HCT116 (cell line): ENCODE measurements around the gene SORCS2. TPM values are rescaled to one million over a fixed set of nuclear protein-coding genes. Genes with fewer than 3 reads are reported as not detected.

Experiments
- ATAC-seq: fragments of 200-7000 bp; cut with Tn5 transposase; 2 replicates; pipeline ENCODE4 v1.9.1; 2020; ENCODE audit warnings: mild to moderate bottlenecking, moderate library complexity
- BruUV-seq: library from RNA; stranded (reverse); fragments of 400-500 nt; replicated peaks from 2 replicates; lab custom pipeline; 2021; lab: Mats Ljungman, UMichigan
- CTCF ChIA-PET: fragments of 300-600 bp; sonication (Branson Sonifier 250); formaldehyde crosslinking; loops from one replicate; lab custom pipeline; 2021; ENCODE audit warnings: antibody characterized with exemption; lab: Charles Lee
- POLR2A ChIA-PET: fragments of 300-600, 350-600 bp; sonication (Branson Sonifier 250); formaldehyde crosslinking; loops from one replicate; lab custom pipeline; 2021; ENCODE audit warnings: antibody characterized with exemption; lab: Charles Lee
- RAD21 ChIA-PET, 2 experiments: fragments of 300-600 bp; sonication (Branson Sonifier 250); formaldehyde crosslinking; loops; one replicate each; lab custom pipeline; 2023; ENCODE audit warnings: low total read pairs in 2 of 2; ENCODE audit not compliant: uncharacterized antibody in 2 of 2, unreplicated experiment in 2 of 2, low non-redundant PET in 1 of 2; lab: Charles Lee
- DNase-seq: peaks from one replicate; pipeline ENCODE4 v3.0.0-alpha.2; 2010; ENCODE audit warnings: low read depth, low spot score
- H2AFZ ChIP-seq: fragments of 200-600 bp; shearing (Covaris generic), sonication (generic); 2 replicates; pipeline ENCODE4 v1.6.1; 2017; ENCODE audit warnings: low read depth, mixed run types, mixed read lengths, antibody characterized with exemption, low read length; ENCODE audit not compliant: poor library complexity, severe bottlenecking
- H3K27ac ChIP-seq: 2 replicates; pipeline ENCODE4 v1.5.1; 2012; ENCODE audit warnings: low read depth, low read length
- H3K27me3 ChIP-seq: fragments of 200-600 bp; sonication (generic); 2 replicates; pipeline ENCODE4 v1.6.1; 2016; ENCODE audit warnings: mixed run types, low read length, mixed read lengths; ENCODE audit not compliant: insufficient read depth
- H3K36me3 ChIP-seq, 2 experiments: fragments of 200-500 bp in 1 of 2; fragments of 200-600 bp in 1 of 2; sonication (Bioruptor generic) in 1 of 2; sonication (generic) in 1 of 2; 2 replicates each; pipeline versions ENCODE4 v1.5.1 to v1.6.1; 2014 to 2016; ENCODE audit warnings: low read length in 2 of 2, inconsistent platforms in 1 of 2, mixed read lengths in 1 of 2, mixed run types in 1 of 2; ENCODE audit not compliant: insufficient read depth in 2 of 2, control insufficient read depth in 1 of 2
- H3K4me1 ChIP-seq, 2 experiments: fragments of 200-600 bp in 1 of 2; sonication (generic) in 1 of 2; 2 replicates each; pipeline versions ENCODE4 v1.5.1 to v1.6.1; 2012 to 2017; ENCODE audit warnings: low read length in 2 of 2, inconsistent platforms in 1 of 2, mild to moderate bottlenecking in 1 of 2, mixed read lengths in 1 of 2, mixed run types in 1 of 2, moderate library complexity in 1 of 2; ENCODE audit not compliant: insufficient read depth in 2 of 2, control insufficient read depth in 1 of 2
- H3K4me2 ChIP-seq: fragments of 200-600 bp; sonication (generic); 2 replicates; pipeline ENCODE4 v1.6.1; 2017; ENCODE audit warnings: mixed run types, low read length, mixed read lengths
- H3K4me3 ChIP-seq, 2 experiments: fragments of 200-600 bp in 1 of 2; sonication (generic) in 1 of 2; replicated peaks in 1 of 2; 2 replicates each; pipeline ENCODE4 v1.5.1; 2011 to 2016; ENCODE audit warnings: low read length in 2 of 2, control low read depth in 1 of 2, low read depth in 1 of 2, mild to moderate bottlenecking in 1 of 2, mixed read lengths in 1 of 2, mixed run types in 1 of 2
- H3K79me2 ChIP-seq: fragments of 200-600 bp; sonication (generic); 2 replicates; pipeline ENCODE4 v1.6.1; 2017; ENCODE audit warnings: mild to moderate bottlenecking, mixed run types, low read length, moderate library complexity, mixed read lengths; ENCODE audit not compliant: insufficient read depth
- H3K9ac ChIP-seq: fragments of 200-600 bp; sonication (generic); 2 replicates; pipeline ENCODE4 v1.6.1; 2016; ENCODE audit warnings: low read length, mixed read lengths
- H3K9me2 ChIP-seq: fragments of 200-600 bp; sonication (generic), shearing (Covaris generic); 2 replicates; pipeline ENCODE4 v1.6.1; 2017; ENCODE audit warnings: mixed run types, mild to moderate bottlenecking, moderate library complexity; ENCODE audit not compliant: insufficient read depth
- H3K9me3 ChIP-seq, 2 experiments: fragments of 200-500 bp in 1 of 2; fragments of 200-600 bp in 1 of 2; sonication (Bioruptor generic) in 1 of 2; sonication (generic) in 1 of 2; 2 replicates each; pipeline ENCODE4 v1.6.1; 2014 to 2017; ENCODE audit warnings: low read length in 2 of 2, mixed read lengths in 2 of 2, inconsistent platforms in 1 of 2, low read depth in 1 of 2, mild to moderate bottlenecking in 1 of 2, mixed run types in 1 of 2, moderate library complexity in 1 of 2; ENCODE audit not compliant: control insufficient read depth in 1 of 2, insufficient read depth in 1 of 2
- H4K20me1 ChIP-seq: fragments of 200-600 bp; sonication (generic), shearing (Covaris generic); 2 replicates; pipeline ENCODE4 v1.6.1; 2017; ENCODE audit warnings: mixed run types, mild to moderate bottlenecking, moderate library complexity; ENCODE audit not compliant: insufficient read depth
- CBX3 ChIP-seq: IDR thresholded peaks from 2 replicates; pipeline ENCODE4 v1.6.1; 2012; ENCODE audit warnings: low read depth
- CEBPB ChIP-seq: IDR thresholded peaks from 2 replicates; pipeline ENCODE4 v1.6.1; 2012; ENCODE audit warnings: low read depth
- ELF1 ChIP-seq: IDR thresholded peaks from 2 replicates; pipeline ENCODE4 v1.6.1; 2012; ENCODE audit warnings: low read depth, borderline replicate concordance
- EZH2phosphoT487 ChIP-seq: fragments of 200-600 bp; IDR thresholded peaks from 2 replicates; pipeline ENCODE4 v1.6.1; 2018; ENCODE audit warnings: antibody characterized with exemption, borderline replicate concordance
- FOSL1 ChIP-seq: IDR thresholded peaks from 2 replicates; pipeline ENCODE4 v1.6.1; 2012; ENCODE audit warnings: low read depth
- POLR2A ChIP-seq: IDR thresholded peaks from 2 replicates; pipeline ENCODE4 v1.7.0; 2011; ENCODE audit warnings: borderline replicate concordance; ENCODE audit not compliant: insufficient read depth, insufficient read length; ENCODE audit errors: extremely low read depth
- POLR2AphosphoS5 ChIP-seq: IDR thresholded peaks from 2 replicates; pipeline ENCODE4 v1.6.1; 2011; ENCODE audit warnings: mild to moderate bottlenecking, low read depth, low read length, moderate library complexity
- SP1 ChIP-seq: IDR thresholded peaks from 2 replicates; pipeline ENCODE4 v1.6.1; 2012; ENCODE audit warnings: low read depth
- TCF7L2 ChIP-seq: IDR thresholded peaks from 2 replicates; pipeline ENCODE4 v1.7.0; 2011; ENCODE audit warnings: borderline replicate concordance, inconsistent platforms; ENCODE audit not compliant: insufficient read depth, insufficient read length; ENCODE audit errors: extremely low read depth
- intact Hi-C: fragments of 100-400 bp; cut with micrococcal nuclease; formaldehyde crosslinking; loops from 2 replicates; pipeline ENCODE4 v1.10.0; 2022
- total RNA-seq: library from RNA; stranded (reverse); gene quantifications from one replicate; pipeline ENCODE4 v1.2.1, GENCODE V29; 2021; ENCODE audit not compliant: unreplicated experiment
- TF ChIP-seq, protein P1 (sequence below), 3 experiments: fragments of 200-600 bp in 1 of 3; sonication (generic) in 1 of 3; IDR thresholded peaks in 2 of 3; conservative IDR thresholded peaks in 1 of 3; 2 replicates each; pipeline ENCODE4 v1.5.1; 2012 to 2017; ENCODE audit warnings: low read depth in 2 of 3, low read length in 2 of 3, antibody characterized with exemption in 1 of 3, borderline replicate concordance in 1 of 3, control low read depth in 1 of 3, mild to moderate bottlenecking in 1 of 3, mixed read lengths in 1 of 3, mixed run types in 1 of 3, moderate library complexity in 1 of 3; ENCODE audit not compliant: insufficient read depth in 1 of 3
- TF ChIP-seq, protein P2 (sequence below): IDR thresholded peaks from 2 replicates; pipeline ENCODE4 v1.6.1; 2011; ENCODE audit warnings: mild to moderate bottlenecking, low read length, moderate library complexity; ENCODE audit not compliant: insufficient replicate concordance; ENCODE audit errors: extremely low read depth
- TF ChIP-seq, protein P3 (sequence below): IDR thresholded peaks from 2 replicates; pipeline ENCODE4 v1.6.1; 2012

The SORCS2 gene
- total RNA-seq, 1 experiment from 2014 or later = 0.37 TPM

- ChIA-PET POLR2A (no interaction called here), CTCF (no interaction called here), RAD21 (no interaction called here)
- H3K9ac ChIP-seq = no peak overlapping the region
- no TSS peak for BruUV-seq
- no peaks in the 10 kb centered on the region for H3K9me3 ChIP-seq
- intact Hi-C loops = no loop called here
- ATAC-seq (no peak), DNase-seq (no peak)
- TF ChIP-seq ELF1 (no peak), TCF7L2 (no peak), SP1 (no peak), CBX3 (no peak), EZH2phosphoT487 (no peak)
- TF ChIP-seq, protein P1, sequence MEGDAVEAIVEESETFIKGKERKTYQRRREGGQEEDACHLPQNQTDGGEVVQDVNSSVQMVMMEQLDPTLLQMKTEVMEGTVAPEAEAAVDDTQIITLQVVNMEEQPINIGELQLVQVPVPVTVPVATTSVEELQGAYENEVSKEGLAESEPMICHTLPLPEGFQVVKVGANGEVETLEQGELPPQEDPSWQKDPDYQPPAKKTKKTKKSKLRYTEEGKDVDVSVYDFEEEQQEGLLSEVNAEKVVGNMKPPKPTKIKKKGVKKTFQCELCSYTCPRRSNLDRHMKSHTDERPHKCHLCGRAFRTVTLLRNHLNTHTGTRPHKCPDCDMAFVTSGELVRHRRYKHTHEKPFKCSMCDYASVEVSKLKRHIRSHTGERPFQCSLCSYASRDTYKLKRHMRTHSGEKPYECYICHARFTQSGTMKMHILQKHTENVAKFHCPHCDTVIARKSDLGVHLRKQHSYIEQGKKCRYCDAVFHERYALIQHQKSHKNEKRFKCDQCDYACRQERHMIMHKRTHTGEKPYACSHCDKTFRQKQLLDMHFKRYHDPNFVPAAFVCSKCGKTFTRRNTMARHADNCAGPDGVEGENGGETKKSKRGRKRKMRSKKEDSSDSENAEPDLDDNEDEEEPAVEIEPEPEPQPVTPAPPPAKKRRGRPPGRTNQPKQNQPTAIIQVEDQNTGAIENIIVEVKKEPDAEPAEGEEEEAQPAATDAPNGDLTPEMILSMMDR (IDR thresholded peaks at IDR 0.05 in 2 of 3, conservative IDR thresholded peaks at IDR 0.05 in 1 of 3; ENCODE audit: borderline replicate concordance in 1 of 3, insufficient read depth in 1 of 3, low read depth in 2 of 3, low read length in 2 of 3) = no peak
- no peak overlapping the region for H3K4me3 ChIP-seq
- no peaks in the 10 kb centered on the region for H3K79me2 ChIP-seq
- H3K27me3 ChIP-seq = no peaks in the 10 kb centered on the region; the same call in 1 of the 2 replicates
- H4K20me1 ChIP-seq = no peaks in the 10 kb centered on the region
- H3K4me1 ChIP-seq = no peaks in the 10 kb centered on the region
- no peak overlapping the region for H2AFZ ChIP-seq
- H3K27ac ChIP-seq = no peak overlapping the region
- no peak overlapping the region for H3K4me2 ChIP-seq
- H3K36me3 ChIP-seq = no peaks in the 10 kb centered on the region
- no peaks in the 10 kb centered on the region for H3K9me2 ChIP-seq
Measured at GRCh38 chr4:7683126-7683703, 490.9 kb downstream of the SORCS2 start.

- Histone ChIP-seq H3K9ac (no peak overlapping the region), H3K27ac (no peak overlapping the region), H3K79me2 (no peaks in the 10 kb centered on the region), H3K9me2 (no peaks in the 10 kb centered on the region), H3K27me3 (no peaks in the 10 kb centered on the region; the same call in 1 of the 2 replicates), H3K9me3 (no peaks in the 10 kb centered on the region), H3K4me2 (no peak overlapping the region), H3K4me3 (no peak overlapping the region), H3K4me1 (no peaks in the 10 kb centered on the region), H2AFZ (no peak overlapping the region), H4K20me1 (no peaks in the 10 kb centered on the region), H3K36me3 (no peaks in the 10 kb centered on the region)
- intact Hi-C loops = no loop called here
- no TSS peak for BruUV-seq
- DNase-seq (no peak), ATAC-seq (no peak)
- POLR2A ChIA-PET = no interaction called here
- CTCF ChIA-PET = no interaction called here
- RAD21 ChIA-PET = no interaction called here
- TF ChIP-seq, protein P1 (IDR thresholded peaks at IDR 0.05 in 2 of 3, conservative IDR thresholded peaks at IDR 0.05 in 1 of 3; ENCODE audit: borderline replicate concordance in 1 of 3, insufficient read depth in 1 of 3, low read depth in 2 of 3, low read length in 2 of 3) = no peak
- no peak for TF ChIP-seq POLR2A
- TF ChIP-seq, protein P2, sequence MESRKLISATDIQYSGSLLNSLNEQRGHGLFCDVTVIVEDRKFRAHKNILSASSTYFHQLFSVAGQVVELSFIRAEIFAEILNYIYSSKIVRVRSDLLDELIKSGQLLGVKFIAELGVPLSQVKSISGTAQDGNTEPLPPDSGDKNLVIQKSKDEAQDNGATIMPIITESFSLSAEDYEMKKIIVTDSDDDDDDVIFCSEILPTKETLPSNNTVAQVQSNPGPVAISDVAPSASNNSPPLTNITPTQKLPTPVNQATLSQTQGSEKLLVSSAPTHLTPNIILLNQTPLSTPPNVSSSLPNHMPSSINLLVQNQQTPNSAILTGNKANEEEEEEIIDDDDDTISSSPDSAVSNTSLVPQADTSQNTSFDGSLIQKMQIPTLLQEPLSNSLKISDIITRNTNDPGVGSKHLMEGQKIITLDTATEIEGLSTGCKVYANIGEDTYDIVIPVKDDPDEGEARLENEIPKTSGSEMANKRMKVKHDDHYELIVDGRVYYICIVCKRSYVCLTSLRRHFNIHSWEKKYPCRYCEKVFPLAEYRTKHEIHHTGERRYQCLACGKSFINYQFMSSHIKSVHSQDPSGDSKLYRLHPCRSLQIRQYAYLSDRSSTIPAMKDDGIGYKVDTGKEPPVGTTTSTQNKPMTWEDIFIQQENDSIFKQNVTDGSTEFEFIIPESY = no peak
- TF ChIP-seq FOSL1 = no peak
- no peak for TF ChIP-seq ELF1
- TF ChIP-seq POLR2AphosphoS5 = no peak
- TF ChIP-seq CEBPB = no peak
- TF ChIP-seq, protein P3, sequence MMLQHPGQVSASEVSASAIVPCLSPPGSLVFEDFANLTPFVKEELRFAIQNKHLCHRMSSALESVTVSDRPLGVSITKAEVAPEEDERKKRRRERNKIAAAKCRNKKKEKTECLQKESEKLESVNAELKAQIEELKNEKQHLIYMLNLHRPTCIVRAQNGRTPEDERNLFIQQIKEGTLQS = no peak
- TF ChIP-seq TCF7L2 = no peak
Measured at GRCh38 chr4:7684294-7684693, 492.0 kb downstream of the SORCS2 start.
